Karpas-422 (cell line): ENCODE data around the gene BTBD7. TPM values are rescaled to one million over a fixed set of nuclear protein-coding genes. Genes with fewer than 3 reads are reported as not detected.

Source experiments
- DNase-seq: peaks from one replicate; pipeline ENCODE4 v3.0.0-alpha.2; 2015
- H2AFZ ChIP-seq: fragments of 200-600 bp; sonication (generic); 2 replicates; pipeline ENCODE4 v1.6.1; 2014; ENCODE audit warnings: antibody characterized with exemption, low read length, mixed read lengths
- H3K27ac ChIP-seq: fragments of 200-600 bp; sonication (generic); 2 replicates; pipeline ENCODE4 v1.5.1; 2014; ENCODE audit warnings: mild to moderate bottlenecking, low read length, moderate library complexity
- H3K27me3 ChIP-seq: fragments of 200-600 bp; sonication (generic); 2 replicates; pipeline ENCODE4 v1.6.1; 2014; ENCODE audit warnings: low read length, mixed read lengths
- H3K36me3 ChIP-seq: fragments of 200-600 bp; sonication (generic); 2 replicates; pipeline ENCODE4 v1.6.1; 2014; ENCODE audit warnings: low read length, mixed read lengths; ENCODE audit not compliant: insufficient read depth
- H3K4me1 ChIP-seq: fragments of 200-600 bp; sonication (generic); 2 replicates; pipeline ENCODE4 v1.6.1; 2014; ENCODE audit warnings: mild to moderate bottlenecking, low read length, mixed read lengths
- H3K4me2 ChIP-seq: fragments of 200-600 bp; sonication (generic); 2 replicates; pipeline ENCODE4 v1.6.1; 2014; ENCODE audit warnings: low read length, low read depth, mild to moderate bottlenecking; ENCODE audit not compliant: poor library complexity, severe bottlenecking
- H3K4me3 ChIP-seq: fragments of 200-600 bp; sonication (generic); 2 replicates; pipeline ENCODE4 v1.5.1; 2014; ENCODE audit warnings: mild to moderate bottlenecking, antibody characterized with exemption, low read length, mixed read lengths
- H3K79me2 ChIP-seq: fragments of 200-600 bp; sonication (generic); 2 replicates; pipeline ENCODE4 v1.6.1; 2014; ENCODE audit warnings: mild to moderate bottlenecking, low read length, mixed read lengths
- H3K9ac ChIP-seq: fragments of 200-600 bp; sonication (generic); 2 replicates; pipeline ENCODE4 v1.6.0; 2014; ENCODE audit warnings: low read length
- H3K9me2 ChIP-seq: fragments of 200-600 bp; sonication (generic), shearing (Covaris generic); replicated peaks from 2 replicates; pipeline ENCODE4 v1.6.0; 2014; ENCODE audit warnings: mild to moderate bottlenecking, low read length, moderate library complexity; ENCODE audit not compliant: insufficient read depth
- H3K9me3 ChIP-seq: fragments of 300-700, 200-600 bp; sonication (generic); 2 replicates; pipeline ENCODE4 v1.6.1; 2014; ENCODE audit warnings: low read length, mixed read lengths
- H4K20me1 ChIP-seq: fragments of 200-600 bp; sonication (generic); 2 replicates; pipeline ENCODE4 v1.6.1; 2014; ENCODE audit warnings: mild to moderate bottlenecking, antibody characterized with exemption, low read length, low read depth; ENCODE audit not compliant: insufficient read depth
- total RNA-seq: library from RNA; depleted of rRNA; stranded (reverse); fragments of >200 nt; shearing (Covaris generic); gene quantifications from 2 replicates; pipeline ENCODE4 v1.2.3, GENCODE V29; 2014; ENCODE audit warnings: low replicate concordance

The BTBD7 gene
- total RNA-seq, 1 experiment from 2014 or later = 27.4 TPM

DNA sequence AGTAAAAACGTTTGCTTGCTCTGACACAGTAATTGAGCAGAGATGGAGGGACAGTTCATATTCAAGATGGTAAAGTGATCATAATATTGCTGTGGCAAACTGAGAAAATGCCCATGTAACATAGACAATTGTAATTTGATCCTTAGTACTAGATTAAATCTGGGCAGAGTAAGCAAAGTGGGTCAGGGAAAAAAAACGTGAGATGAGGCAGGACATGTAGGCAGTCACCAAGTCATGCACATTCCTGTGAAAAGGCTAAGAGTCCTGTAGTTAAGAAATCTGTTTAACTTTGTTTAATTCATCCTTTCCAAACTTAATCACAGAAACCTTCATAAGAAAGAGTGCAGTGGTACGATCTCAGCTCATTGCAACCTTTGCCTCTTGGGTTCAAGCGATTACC lies 16.1 kb downstream of the BTBD7 start:
- no peak overlapping the region for H2AFZ ChIP-seq
- H3K27ac ChIP-seq = no peak overlapping the region
- H3K9me2 ChIP-seq = no peaks in the 10 kb centered on the region
- H3K27me3 ChIP-seq = no peaks in the 10 kb centered on the region
- no peaks in the 10 kb centered on the region for H4K20me1 ChIP-seq
- peaks cover 28% of the 10 kb centered on the region for H3K36me3 ChIP-seq
- H3K4me3 ChIP-seq = no peak overlapping the region
- H3K4me1 ChIP-seq = peaks cover 14% of the 10 kb centered on the region
- no peak for DNase-seq
- H3K79me2 ChIP-seq = peaks cover 100% of the 10 kb centered on the region
- H3K9me3 ChIP-seq = peaks cover 4% of the 10 kb centered on the region; the same call in 1 of the 2 replicates
- H3K9ac ChIP-seq = no peak overlapping the region
- H3K4me2 ChIP-seq = no peak overlapping the region

DNA sequence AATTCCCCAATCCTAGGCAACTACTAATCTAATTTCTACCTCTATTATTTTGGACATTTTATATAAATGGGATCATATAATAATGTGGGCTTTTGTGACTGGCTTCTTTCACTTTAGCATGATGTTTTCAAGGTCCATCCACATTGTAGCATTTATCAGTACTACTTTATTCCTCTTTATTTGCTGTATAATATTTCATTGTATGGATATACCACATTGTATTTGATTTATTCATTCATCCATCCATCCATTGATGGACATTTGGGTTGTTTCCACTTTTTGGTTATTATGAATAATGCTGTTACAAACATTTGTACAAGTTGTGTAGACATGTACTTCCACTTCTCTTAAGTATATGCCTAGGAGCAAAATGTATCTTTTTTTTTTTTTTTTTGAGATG lies 17.3 kb downstream of the BTBD7 start:
- Histone ChIP-seq H3K79me2 (peaks cover 98% of the 10 kb centered on the region), H3K4me3 (no peak overlapping the region), H3K27me3 (no peaks in the 10 kb centered on the region), H3K9me2 (no peaks in the 10 kb centered on the region), H3K36me3 (peaks cover 26% of the 10 kb centered on the region), H3K27ac (no peak overlapping the region), H3K9me3 (peaks cover 4% of the 10 kb centered on the region; the same call in 1 of the 2 replicates), H2AFZ (no peak overlapping the region), H3K9ac (no peak overlapping the region), H3K4me2 (no peak overlapping the region), H4K20me1 (no peaks in the 10 kb centered on the region), H3K4me1 (peaks cover 9% of the 10 kb centered on the region)
- no peak for DNase-seq

DNA sequence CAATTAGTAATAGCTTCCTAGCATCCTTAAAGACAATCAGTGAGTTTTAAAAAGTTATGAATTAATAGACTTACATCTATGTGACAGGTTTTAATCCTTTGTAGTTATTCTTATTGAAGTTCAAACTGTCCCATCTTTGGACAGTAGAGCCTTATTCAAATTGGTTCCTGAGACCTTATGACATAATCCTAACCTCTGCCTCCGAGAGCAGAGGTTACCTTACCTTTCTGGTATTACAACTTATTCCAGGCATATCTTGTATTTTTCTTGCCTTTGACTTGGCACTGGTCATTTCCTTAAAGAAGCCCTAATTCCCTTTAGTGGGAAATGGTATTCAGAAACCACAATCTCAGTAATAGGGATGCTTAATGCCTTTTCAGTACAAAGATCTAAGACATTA lies 21.8 kb downstream of the BTBD7 start:
- H3K9me3 ChIP-seq = no peaks in the 10 kb centered on the region
- H3K4me3 ChIP-seq = no peak overlapping the region
- H2AFZ ChIP-seq = no peak overlapping the region
- H3K4me2 ChIP-seq = no peak overlapping the region
- H3K9me2 ChIP-seq = no peaks in the 10 kb centered on the region
- 0 out of 2 replicates have a peak, but pooled peaks cover 5% of the 10 kb centered on the region for H3K36me3 ChIP-seq
- no peaks in the 10 kb centered on the region for H4K20me1 ChIP-seq
- no peak overlapping the region for H3K9ac ChIP-seq
- H3K4me1 ChIP-seq = peaks cover 3% of the 10 kb centered on the region; the same call in 1 of the 2 replicates
- no peaks in the 10 kb centered on the region for H3K27me3 ChIP-seq
- H3K27ac ChIP-seq = no peak overlapping the region
- H3K79me2 ChIP-seq = peaks cover 96% of the 10 kb centered on the region
- no peak for DNase-seq

DNA sequence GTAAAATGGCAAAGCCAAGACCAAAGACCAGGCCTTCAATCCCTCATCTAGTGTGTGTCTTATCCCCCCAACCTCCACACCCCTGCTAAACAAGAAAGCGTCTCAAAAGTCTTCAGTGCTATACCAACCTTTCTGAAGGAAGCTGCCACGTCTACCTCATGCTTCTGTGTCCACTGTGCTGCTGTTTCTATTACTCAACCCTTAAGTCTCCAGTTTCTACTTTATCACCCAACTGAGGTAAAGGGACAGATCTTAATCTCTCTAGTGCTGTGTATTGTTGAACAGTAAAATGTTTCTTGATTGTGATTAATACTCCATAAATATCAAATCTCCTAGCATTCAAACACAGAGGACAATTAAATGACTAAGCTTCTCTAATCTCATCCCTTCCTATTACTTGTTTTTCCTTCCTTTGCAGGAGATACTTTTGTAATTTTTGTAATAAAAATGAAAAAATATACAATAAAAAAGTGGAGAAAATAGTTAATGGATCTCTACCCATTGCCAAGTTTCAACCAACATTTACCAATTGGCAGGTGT lies 23.3 kb downstream of the BTBD7 start:
- DNase-seq = no peak
- Histone ChIP-seq H3K9me3 (no peaks in the 10 kb centered on the region), H3K4me3 (no peak overlapping the region), H3K27me3 (no peaks in the 10 kb centered on the region), H3K4me1 (peaks cover 3% of the 10 kb centered on the region; the same call in 1 of the 2 replicates), H3K79me2 (peaks cover 96% of the 10 kb centered on the region), H2AFZ (no peak overlapping the region), H3K4me2 (no peak overlapping the region), H3K36me3 (no peaks in the 10 kb centered on the region), H3K27ac (no peak overlapping the region), H3K9me2 (no peaks in the 10 kb centered on the region), H4K20me1 (no peaks in the 10 kb centered on the region), H3K9ac (no peak overlapping the region)

DNA sequence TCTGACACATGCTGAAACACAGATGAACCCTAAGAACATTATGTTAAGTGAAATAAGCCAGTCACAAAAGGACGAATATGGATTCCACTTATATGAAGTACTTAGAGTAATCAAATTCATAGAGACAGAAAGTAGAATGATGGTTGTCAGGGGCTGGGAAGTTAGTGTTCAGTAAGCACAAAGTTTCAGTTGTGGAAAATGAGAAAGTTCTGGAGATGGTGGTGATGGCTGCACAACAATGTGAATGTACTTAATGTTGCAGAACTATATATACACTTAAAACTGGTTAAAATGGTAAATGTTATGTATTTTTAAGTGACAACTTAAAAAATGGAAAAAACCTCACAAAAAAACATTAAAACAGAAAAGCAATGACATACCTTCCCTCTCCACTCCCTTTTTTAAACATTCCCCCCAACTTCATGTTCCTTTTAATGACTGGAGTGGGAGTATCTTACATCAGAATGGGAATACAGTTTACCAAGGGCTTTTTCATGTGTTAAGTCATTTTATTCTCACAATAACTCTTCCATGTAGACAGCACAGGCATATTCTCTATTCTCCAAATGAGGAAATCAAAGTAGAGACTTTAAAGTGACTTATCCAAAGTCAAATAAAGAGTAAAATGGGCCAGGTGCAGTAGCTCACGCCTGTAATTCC lies 24.0 kb downstream of the BTBD7 start:
- Histone ChIP-seq H3K79me2 (peaks cover 96% of the 10 kb centered on the region), H3K4me3 (no peak overlapping the region), H3K36me3 (no peaks in the 10 kb centered on the region), H3K9me2 (no peaks in the 10 kb centered on the region), H3K9ac (no peak overlapping the region), H3K9me3 (no peaks in the 10 kb centered on the region), H3K27me3 (no peaks in the 10 kb centered on the region), H3K4me1 (peaks cover 3% of the 10 kb centered on the region; the same call in 1 of the 2 replicates), H2AFZ (no peak overlapping the region), H3K4me2 (no peak overlapping the region), H3K27ac (no peak overlapping the region), H4K20me1 (no peaks in the 10 kb centered on the region)
- no peak for DNase-seq

DNA sequence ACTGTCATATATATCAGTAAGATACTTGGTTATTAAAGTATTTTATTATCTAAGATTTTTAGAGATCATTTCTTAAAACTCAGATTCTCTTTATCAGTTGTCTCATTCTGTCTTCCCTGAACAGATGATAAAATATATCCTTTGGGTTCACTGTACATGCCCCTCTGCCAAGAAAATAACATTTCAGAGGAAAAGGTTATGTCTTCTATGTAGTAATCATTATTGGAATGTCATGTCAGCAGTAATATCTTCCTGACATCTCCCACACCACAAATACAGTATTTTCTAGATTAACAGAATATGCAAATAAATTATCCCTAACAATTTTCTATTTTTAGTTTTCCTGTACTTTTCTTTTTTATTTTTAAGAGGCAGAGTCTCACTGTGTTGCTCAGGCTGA lies 26.0 kb downstream of the BTBD7 start:
- Histone ChIP-seq H3K9me3 (no peaks in the 10 kb centered on the region), H4K20me1 (no peaks in the 10 kb centered on the region)

DNA sequence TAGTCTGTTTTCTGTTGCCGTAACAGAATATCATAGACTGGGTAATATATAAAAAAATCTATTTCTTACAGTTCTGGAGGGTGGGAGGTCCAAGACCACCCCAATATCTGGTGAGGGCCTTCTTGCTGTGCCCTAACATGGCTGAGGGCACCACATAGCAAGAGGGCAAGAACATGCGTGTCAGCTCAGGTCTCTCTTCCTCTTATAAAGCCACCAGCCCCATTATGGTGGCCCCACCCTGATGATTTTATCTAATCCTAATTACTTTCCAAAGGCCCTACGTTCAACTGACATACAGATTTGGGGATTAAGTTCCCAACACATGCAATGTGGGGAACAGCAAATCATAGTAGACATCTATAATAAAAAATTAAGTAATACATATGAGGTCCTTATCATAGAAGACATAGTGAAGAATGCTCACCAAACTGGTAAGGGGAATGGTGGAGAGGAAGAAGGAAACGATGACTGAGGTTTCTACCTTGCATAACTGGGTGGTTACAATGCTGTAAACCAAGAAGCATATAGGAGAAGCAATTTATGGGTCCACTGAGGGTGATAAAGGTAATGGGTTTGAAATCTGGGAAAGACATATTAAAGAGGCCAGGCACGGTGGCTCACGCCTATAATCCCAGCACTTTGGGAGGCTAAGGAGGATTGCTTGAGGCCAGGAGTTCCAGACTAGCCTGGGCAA lies 27.0 kb downstream of the BTBD7 start:
- Histone ChIP-seq H3K79me2 (peaks cover 97% of the 10 kb centered on the region), H3K9ac (no peak overlapping the region), H3K4me3 (no peak overlapping the region), H3K9me3 (no peaks in the 10 kb centered on the region), H2AFZ (no peak overlapping the region), H3K27me3 (no peaks in the 10 kb centered on the region), H3K4me1 (peaks cover 3% of the 10 kb centered on the region; the same call in 1 of the 2 replicates), H3K4me2 (no peak overlapping the region), H4K20me1 (no peaks in the 10 kb centered on the region), H3K9me2 (no peaks in the 10 kb centered on the region), H3K36me3 (no peaks in the 10 kb centered on the region), H3K27ac (no peak overlapping the region)
- DNase-seq = no peak

More for the DNA sequence above, 26.0 kb downstream of the BTBD7 start:
- Histone ChIP-seq H3K4me3 (no peak overlapping the region), H3K9me2 (no peaks in the 10 kb centered on the region), H3K27ac (no peak overlapping the region), H3K79me2 (peaks cover 96% of the 10 kb centered on the region), H2AFZ (no peak overlapping the region), H3K27me3 (no peaks in the 10 kb centered on the region), H3K36me3 (no peaks in the 10 kb centered on the region), H3K4me2 (no peak overlapping the region), H3K4me1 (peaks cover 3% of the 10 kb centered on the region; the same call in 1 of the 2 replicates), H3K9ac (no peak overlapping the region)
- DNase-seq = no peak

DNA sequence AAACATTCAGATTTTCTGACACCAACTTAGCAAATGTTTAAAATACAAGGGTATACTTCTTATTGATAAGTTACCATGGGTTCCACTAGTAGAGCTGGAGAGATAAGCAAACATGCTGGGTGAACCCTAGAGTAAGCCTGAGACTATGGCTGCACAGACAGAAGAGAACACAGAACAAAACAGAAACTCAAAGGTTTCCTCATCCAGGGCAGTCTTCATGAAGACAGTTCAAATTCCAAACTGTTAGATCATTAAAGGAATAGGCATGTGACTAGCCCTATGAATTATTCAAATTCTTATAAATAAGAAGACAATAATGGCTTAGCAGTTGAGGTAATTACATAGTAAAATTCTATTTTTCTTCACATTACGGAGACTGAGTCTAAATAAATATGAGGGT lies 28.1 kb downstream of the BTBD7 start:
- no peak overlapping the region for H3K4me2 ChIP-seq
- no peak overlapping the region for H3K27ac ChIP-seq
- peaks cover 3% of the 10 kb centered on the region; the same call in 1 of the 2 replicates for H3K4me1 ChIP-seq
- no peak overlapping the region for H3K4me3 ChIP-seq
- H3K27me3 ChIP-seq = no peaks in the 10 kb centered on the region
- peaks cover 94% of the 10 kb centered on the region for H3K79me2 ChIP-seq
- no peak for DNase-seq
- H3K9ac ChIP-seq = no peak overlapping the region
- H3K9me2 ChIP-seq = no peaks in the 10 kb centered on the region
- no peak overlapping the region for H2AFZ ChIP-seq
- no peaks in the 10 kb centered on the region for H3K9me3 ChIP-seq
- H3K36me3 ChIP-seq = no peaks in the 10 kb centered on the region
- no peaks in the 10 kb centered on the region for H4K20me1 ChIP-seq
